DND-41 (cell line): ENCODE measurements around the gene BRF1.

Source experiments
- CTCF ChIP-seq: IDR thresholded peaks from 2 replicates; pipeline ENCODE4 v1.5.1; 2012; ENCODE audit warnings: borderline replicate concordance, low read length, moderate library complexity, mild to moderate bottlenecking; ENCODE audit not compliant: poor library complexity, severe bottlenecking; ENCODE audit errors: extremely low read depth
- EZH2 ChIP-seq: IDR thresholded peaks from 3 replicates; pipeline ENCODE4 v1.6.1; 2012; ENCODE audit warnings: borderline replicate concordance, low read depth, mild to moderate bottlenecking, moderate library complexity, low read length, inconsistent platforms; ENCODE audit not compliant: severe bottlenecking

GRCh38 chr14:105162669-105162979, 138.2 kb downstream of the BRF1 start:
- TF ChIP-seq CTCF (no peak), EZH2 (no peak)
